ENCODE data around the gene BLCAP.

BLCAP gene

GRCh38 chr20:37566590-37567330 lies 39.1 kb upstream of the BLCAP start:
- Histone ChIP-seq H3K9ac (ENCODE audit: low read depth, low read length) (no peak overlapping the region), H3K27me3 (ENCODE audit: insufficient read depth, low read length) (peaks cover 22% of the 10 kb centered on the region), H3K9me3 (ENCODE audit: insufficient read depth, low read depth, low read length) (no peaks in the 10 kb centered on the region), H3K4me1 (ENCODE audit: insufficient read depth, low read length) (peaks cover 11% of the 10 kb centered on the region; the same call in 1 of the 2 replicates), H3K27ac (ENCODE audit: low read length) (no peak overlapping the region), H3K36me3 (ENCODE audit: insufficient read depth, low read depth, low read length) (no peaks in the 10 kb centered on the region), H3K4me3 (ENCODE audit: low read length) (peak overlapping the region; percentile 60; the same call in 1 of the 2 replicates)

DNA sequence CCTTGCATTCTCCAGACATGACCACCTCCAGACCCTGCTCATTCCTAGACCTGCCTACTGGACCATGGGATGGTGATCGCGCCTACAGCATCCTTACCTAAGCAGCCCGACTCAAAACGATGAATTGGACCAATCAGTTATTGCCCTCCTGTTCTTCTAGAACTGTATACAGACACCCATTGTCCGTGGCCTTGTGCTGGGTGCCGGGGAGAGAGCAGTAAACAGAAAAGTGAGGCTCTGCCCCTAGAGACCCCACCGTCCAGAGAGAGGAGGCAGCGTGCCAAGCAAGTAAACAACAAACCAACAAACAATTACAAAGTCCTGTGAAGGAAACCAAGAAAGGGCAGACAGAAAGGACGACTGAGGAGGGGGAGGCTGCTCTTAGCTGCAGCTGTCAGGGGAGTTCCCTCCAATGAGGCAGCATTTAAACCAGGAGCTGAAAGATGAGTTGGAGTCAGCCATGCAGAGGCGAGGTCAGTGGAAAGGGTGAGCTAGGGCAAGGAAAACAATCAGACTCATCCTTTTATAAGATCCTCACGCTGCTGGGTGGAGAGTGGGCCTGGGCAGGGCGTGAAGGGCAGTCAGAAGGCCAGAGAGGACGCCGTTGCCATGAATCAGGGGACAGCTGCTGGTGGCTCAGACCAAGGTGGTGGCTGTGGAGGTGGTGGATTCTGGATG lies 37.6 kb upstream of the BLCAP start:
- Histone ChIP-seq H3K27me3 (ENCODE audit: insufficient read depth, low read length) (peaks cover 22% of the 10 kb centered on the region), H3K9me3 (ENCODE audit: insufficient read depth, low read depth, low read length) (no peaks in the 10 kb centered on the region), H3K27ac (ENCODE audit: low read length) (no peak overlapping the region), H3K4me1 (ENCODE audit: insufficient read depth, low read length) (peaks cover 11% of the 10 kb centered on the region; the same call in 1 of the 2 replicates), H3K9ac (ENCODE audit: low read depth, low read length) (no peak overlapping the region), H3K36me3 (ENCODE audit: insufficient read depth, low read depth, low read length) (no peaks in the 10 kb centered on the region), H3K4me3 (ENCODE audit: low read length) (no peak overlapping the region)

DNA sequence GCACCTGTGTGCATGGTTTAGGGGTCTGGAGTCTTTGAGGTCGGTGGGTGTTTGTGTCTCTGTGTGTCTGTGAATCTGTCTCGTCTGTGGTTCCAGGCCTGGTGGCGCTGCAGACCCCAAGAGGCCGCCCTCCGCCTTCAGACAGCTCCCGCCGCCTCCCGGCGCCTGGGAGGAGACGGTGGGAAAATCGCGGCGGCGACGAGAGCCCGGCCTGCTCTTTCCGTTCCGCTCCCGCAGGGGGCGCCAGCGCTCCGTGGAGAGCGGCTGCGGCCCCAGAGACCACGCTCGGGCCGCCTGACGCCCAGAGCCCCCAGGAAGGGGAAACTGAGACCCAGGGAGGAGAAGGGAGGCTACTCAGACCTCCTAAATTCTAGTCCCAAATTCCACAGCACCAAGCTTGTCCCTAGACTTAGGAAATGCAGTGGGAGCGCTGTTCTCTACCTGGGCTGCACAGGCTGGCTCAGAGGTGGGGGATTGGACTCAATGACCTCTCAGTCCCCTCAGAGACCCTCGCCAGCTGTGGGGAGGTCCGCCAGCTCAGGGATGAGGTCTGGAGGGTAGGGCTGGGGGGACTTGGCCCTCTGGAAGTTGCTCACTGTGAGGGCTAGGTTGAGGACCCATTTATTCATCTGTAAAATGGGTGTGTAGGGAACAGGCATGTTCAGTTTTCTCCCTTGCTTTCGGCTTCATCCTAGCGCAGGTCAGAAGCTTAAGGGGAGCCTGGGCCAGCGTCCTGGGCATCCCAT lies 36.9 kb upstream of the BLCAP start:
- Histone ChIP-seq H3K27me3 (ENCODE audit: insufficient read depth, low read length) (peaks cover 22% of the 10 kb centered on the region), H3K36me3 (ENCODE audit: insufficient read depth, low read depth, low read length) (no peaks in the 10 kb centered on the region), H3K9ac (ENCODE audit: low read depth, low read length) (no peak overlapping the region), H3K27ac (ENCODE audit: low read length) (no peak overlapping the region), H3K4me1 (ENCODE audit: insufficient read depth, low read length) (peaks cover 11% of the 10 kb centered on the region; the same call in 1 of the 2 replicates), H3K9me3 (ENCODE audit: insufficient read depth, low read depth, low read length) (no peaks in the 10 kb centered on the region), H3K4me3 (ENCODE audit: low read length) (no peak overlapping the region)

DNA sequence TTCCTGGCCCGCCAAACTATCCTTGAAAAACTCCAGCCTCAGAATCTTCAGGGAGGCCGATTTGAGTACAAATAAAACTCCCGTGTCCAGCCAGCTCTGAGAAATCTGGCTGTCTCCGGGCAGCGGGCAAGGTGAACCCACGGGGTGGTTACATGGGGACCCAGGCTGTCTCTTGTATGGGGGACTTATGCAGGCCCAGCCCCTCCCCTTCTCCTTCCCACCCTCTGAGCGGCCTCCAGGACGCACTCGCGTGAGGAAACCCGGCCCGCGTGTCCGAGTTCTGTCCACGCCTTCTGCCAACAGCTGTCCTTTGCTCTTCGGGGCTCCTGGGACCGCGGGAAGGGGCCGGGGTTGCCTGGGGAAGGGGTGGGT lies 36.3 kb upstream of the BLCAP start:
- no peak overlapping the region for H3K4me3 ChIP-seq (ENCODE audit: low read length)
- H3K27ac ChIP-seq (ENCODE audit: low read length) = no peak overlapping the region
- H3K9ac ChIP-seq (ENCODE audit: low read depth, low read length) = no peak overlapping the region
- peaks cover 22% of the 10 kb centered on the region for H3K27me3 ChIP-seq (ENCODE audit: insufficient read depth, low read length)
- H3K36me3 ChIP-seq (ENCODE audit: insufficient read depth, low read depth, low read length) = no peaks in the 10 kb centered on the region
- no peaks in the 10 kb centered on the region for H3K9me3 ChIP-seq (ENCODE audit: insufficient read depth, low read depth, low read length)
- H3K4me1 ChIP-seq (ENCODE audit: insufficient read depth, low read length) = peaks cover 11% of the 10 kb centered on the region; the same call in 1 of the 2 replicates

DNA sequence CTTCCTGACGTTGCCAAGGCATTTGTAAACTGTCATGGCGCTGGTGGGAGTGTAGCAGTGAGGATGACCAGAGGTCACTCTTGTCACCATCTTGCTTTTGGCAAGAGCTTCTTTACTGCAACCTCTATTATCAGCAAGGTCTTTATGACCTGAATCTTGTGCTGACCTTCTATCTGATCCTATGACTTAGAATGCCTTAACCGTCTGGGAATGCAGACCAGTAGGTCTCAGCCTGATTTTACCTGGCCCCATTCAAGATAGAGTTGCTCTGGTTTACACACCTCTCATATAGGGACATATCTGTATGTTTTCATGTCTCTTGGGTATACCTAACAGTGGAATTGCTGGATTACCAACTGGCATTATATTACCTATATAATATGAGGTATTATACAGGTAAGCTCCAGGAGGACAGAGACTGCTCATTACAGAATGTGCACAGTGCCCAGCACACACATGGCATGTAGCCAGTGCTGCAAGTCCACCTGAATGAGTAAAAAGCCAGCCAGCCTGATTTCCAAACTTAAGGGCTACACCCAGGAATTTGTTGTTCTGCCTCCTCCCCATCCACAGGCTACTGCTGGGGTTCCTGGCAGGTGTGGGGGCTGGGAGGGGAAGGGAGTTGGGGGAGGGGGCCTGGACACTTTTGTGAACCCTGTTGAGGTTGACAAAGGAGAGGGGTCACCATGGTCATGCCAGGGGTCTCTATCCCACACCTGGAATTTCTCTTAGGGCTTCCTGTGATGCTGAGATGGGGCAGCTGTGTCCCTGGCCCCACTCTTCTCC lies 35.2 kb upstream of the BLCAP start:
- no peak overlapping the region for H3K27ac ChIP-seq (ENCODE audit: low read length)
- H3K36me3 ChIP-seq (ENCODE audit: insufficient read depth, low read depth, low read length) = no peaks in the 10 kb centered on the region
- H3K4me1 ChIP-seq (ENCODE audit: insufficient read depth, low read length) = peaks cover 7% of the 10 kb centered on the region; the same call in 1 of the 2 replicates
- no peak overlapping the region for H3K9ac ChIP-seq (ENCODE audit: low read depth, low read length)
- no peaks in the 10 kb centered on the region for H3K9me3 ChIP-seq (ENCODE audit: insufficient read depth, low read depth, low read length)
- H3K4me3 ChIP-seq (ENCODE audit: low read length) = no peak overlapping the region
- peaks cover 22% of the 10 kb centered on the region for H3K27me3 ChIP-seq (ENCODE audit: insufficient read depth, low read length)

DNA sequence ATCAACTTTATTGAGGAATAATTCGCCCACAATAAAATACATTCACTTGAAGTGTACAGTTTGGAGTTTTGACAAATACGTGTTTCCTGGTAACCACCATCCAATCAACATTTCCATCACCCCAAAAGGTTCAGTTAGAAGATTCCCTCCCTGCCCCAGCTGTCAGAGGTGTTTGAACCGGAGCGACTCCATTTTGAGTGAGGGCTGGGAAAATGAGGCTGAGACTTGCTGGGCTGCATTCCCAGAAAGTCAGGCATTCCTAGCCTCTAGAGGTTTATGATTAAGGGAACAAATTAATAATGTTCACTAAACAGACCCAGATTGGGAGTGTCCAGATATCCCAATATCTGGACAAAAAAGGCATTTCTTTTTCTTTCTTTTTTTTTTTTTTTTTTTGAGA lies 33.0 kb upstream of the BLCAP start:
- Histone ChIP-seq H3K27ac (ENCODE audit: low read length) (no peak overlapping the region), H3K27me3 (ENCODE audit: insufficient read depth, low read length) (peaks cover 15% of the 10 kb centered on the region), H3K36me3 (ENCODE audit: insufficient read depth, low read depth, low read length) (no peaks in the 10 kb centered on the region)

GRCh38 chr20:37559312-37560027 lies 31.8 kb upstream of the BLCAP start:
- no peaks in the 10 kb centered on the region for H3K4me1 ChIP-seq (ENCODE audit: insufficient read depth, low read length)
- no peak overlapping the region for H3K27ac ChIP-seq (ENCODE audit: low read length)
- H3K27me3 ChIP-seq (ENCODE audit: insufficient read depth, low read length) = peaks cover 6% of the 10 kb centered on the region; the same call in 1 of the 2 replicates

More for the DNA sequence above, 33.0 kb upstream of the BLCAP start:
- no peaks in the 10 kb centered on the region for H3K9me3 ChIP-seq (ENCODE audit: insufficient read depth, low read depth, low read length)
- no peak overlapping the region for H3K9ac ChIP-seq (ENCODE audit: low read depth, low read length)
- H3K4me1 ChIP-seq (ENCODE audit: insufficient read depth, low read length) = 0 out of 2 replicates have a peak, but pooled peaks cover 4% of the 10 kb centered on the region
- H3K4me3 ChIP-seq (ENCODE audit: low read length) = no peak overlapping the region

DNA sequence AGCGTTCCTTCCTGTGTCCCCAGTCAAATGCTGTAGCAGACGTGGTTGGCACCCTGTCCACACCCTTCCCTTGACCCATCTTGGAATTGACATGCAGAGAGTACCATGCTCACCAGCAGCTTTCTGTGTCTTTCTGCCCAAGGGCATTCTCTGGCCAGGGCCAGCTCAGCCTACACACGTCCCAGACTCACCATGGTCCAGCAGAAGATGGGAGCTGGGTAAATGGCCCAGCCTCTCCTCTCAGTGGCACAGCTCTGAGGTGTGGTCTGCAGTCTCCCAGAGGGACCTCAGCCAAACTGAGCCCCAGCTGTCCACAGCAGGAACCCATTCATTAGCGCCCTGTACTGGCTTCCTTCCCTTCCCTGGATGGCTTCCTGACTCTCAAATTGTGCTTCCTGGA lies 31.1 kb upstream of the BLCAP start:
- no peaks in the 10 kb centered on the region for H3K36me3 ChIP-seq (ENCODE audit: insufficient read depth, low read depth, low read length)
- no peak overlapping the region for H3K4me3 ChIP-seq (ENCODE audit: low read length)
- H3K4me1 ChIP-seq (ENCODE audit: insufficient read depth, low read length) = no peaks in the 10 kb centered on the region
- no peaks in the 10 kb centered on the region for H3K9me3 ChIP-seq (ENCODE audit: insufficient read depth, low read depth, low read length)
- no peak overlapping the region for H3K9ac ChIP-seq (ENCODE audit: low read depth, low read length)
- peaks cover 2% of the 10 kb centered on the region; the same call in 1 of the 2 replicates for H3K27me3 ChIP-seq (ENCODE audit: insufficient read depth, low read length)
- H3K27ac ChIP-seq (ENCODE audit: low read length) = no peak overlapping the region

More at GRCh38 chr20:37559312-37560027, 31.8 kb upstream of the BLCAP start:
- H3K9ac ChIP-seq (ENCODE audit: low read depth, low read length) = no peak overlapping the region
- no peaks in the 10 kb centered on the region for H3K9me3 ChIP-seq (ENCODE audit: insufficient read depth, low read depth, low read length)
- no peak overlapping the region for H3K4me3 ChIP-seq (ENCODE audit: low read length)
- H3K36me3 ChIP-seq (ENCODE audit: insufficient read depth, low read depth, low read length) = no peaks in the 10 kb centered on the region

DNA sequence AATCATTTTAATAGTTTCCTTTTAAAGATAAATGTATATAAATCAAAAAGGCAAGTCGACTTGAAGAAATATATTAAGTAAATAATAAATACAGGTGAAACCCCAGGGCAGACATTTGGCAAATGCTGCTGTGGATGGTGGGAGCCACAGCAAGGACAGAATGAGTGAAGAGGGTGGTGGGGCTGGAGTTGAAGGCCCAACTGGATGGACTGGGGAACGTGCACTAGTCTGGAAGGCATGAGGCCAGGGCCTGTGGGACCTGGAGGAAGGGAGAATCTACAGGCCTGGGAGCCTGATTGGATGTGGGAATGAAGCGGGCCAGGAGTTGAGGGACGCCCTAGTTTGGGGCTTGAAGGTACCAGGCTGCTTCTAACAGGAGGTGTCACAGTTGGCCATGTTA lies 30.6 kb upstream of the BLCAP start:
- Histone ChIP-seq H3K9me3 (ENCODE audit: insufficient read depth, low read depth, low read length) (no peaks in the 10 kb centered on the region), H3K4me1 (ENCODE audit: insufficient read depth, low read length) (no peaks in the 10 kb centered on the region), H3K4me3 (ENCODE audit: low read length) (no peak overlapping the region), H3K27ac (ENCODE audit: low read length) (no peak overlapping the region), H3K36me3 (ENCODE audit: insufficient read depth, low read depth, low read length) (no peaks in the 10 kb centered on the region), H3K9ac (ENCODE audit: low read depth, low read length) (no peak overlapping the region), H3K27me3 (ENCODE audit: insufficient read depth, low read length) (no peaks in the 10 kb centered on the region)

DNA sequence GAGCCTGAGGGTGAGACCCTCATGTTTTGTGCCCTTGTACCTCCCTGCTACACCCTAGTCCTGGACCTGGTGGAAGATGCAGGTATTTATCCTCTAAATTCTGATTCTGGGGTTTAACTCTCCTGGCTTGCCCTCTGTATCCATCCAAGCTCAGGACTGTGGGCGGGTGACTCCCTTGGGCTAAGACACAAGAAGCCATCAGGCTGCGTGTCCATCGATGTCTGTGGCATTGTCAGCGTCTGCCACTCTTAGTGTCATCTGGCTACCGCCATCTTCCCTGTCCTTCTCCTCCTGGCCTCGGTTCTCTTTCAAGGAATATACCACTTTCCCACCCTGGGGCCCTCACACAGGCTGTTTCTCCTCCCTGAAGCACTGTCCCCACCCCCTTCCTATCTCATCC lies 28.9 kb upstream of the BLCAP start:
- Histone ChIP-seq H3K9ac (ENCODE audit: low read depth, low read length) (no peak overlapping the region), H3K4me1 (ENCODE audit: insufficient read depth, low read length) (no peaks in the 10 kb centered on the region), H3K36me3 (ENCODE audit: insufficient read depth, low read depth, low read length) (no peaks in the 10 kb centered on the region), H3K27me3 (ENCODE audit: insufficient read depth, low read length) (no peaks in the 10 kb centered on the region), H3K4me3 (ENCODE audit: low read length) (no peak overlapping the region), H3K9me3 (ENCODE audit: insufficient read depth, low read depth, low read length) (no peaks in the 10 kb centered on the region), H3K27ac (ENCODE audit: low read length) (no peak overlapping the region)

Data from iPS-20b (cell line).